ENCODE results near the gene CDH4.

The CDH4 gene

GRCh38 chr20:61933951-61934715, 682.1 kb downstream of the CDH4 start:
- Histone ChIP-seq H3K27me3 (ENCODE audit: insufficient read depth, low read length, poor library complexity) (no peaks in the 10 kb centered on the region), H3K9ac (ENCODE audit: low read length) (no peak overlapping the region), H3K4me3 (ENCODE audit: low read length) (no peak overlapping the region), H2BK15ac (replicated peaks; ENCODE audit: low read depth) (no peak overlapping the region), H2AK5ac (ENCODE audit: low read length) (no peak overlapping the region), H3K4me2 (ENCODE audit: low read length) (no peak overlapping the region), H3K27ac (ENCODE audit: low read depth, low read length) (no peak overlapping the region), H3K18ac (ENCODE audit: low read length) (no peak overlapping the region), H2BK5ac (ENCODE audit: low read length) (no peak overlapping the region), H3K23ac (ENCODE audit: low read length) (no peak overlapping the region), H3K36me3 (ENCODE audit: control insufficient read depth, insufficient read depth, low read length) (no peaks in the 10 kb centered on the region), H3K79me1 (ENCODE audit: low read length) (no peaks in the 10 kb centered on the region), H3K56ac (ENCODE audit: low read length) (no peak overlapping the region), H3K4ac (ENCODE audit: low read depth, low read length) (no peak overlapping the region), H3K4me1 (ENCODE audit: control insufficient read depth, low read depth, low read length) (no peaks in the 10 kb centered on the region), H3K79me2 (ENCODE audit: control insufficient read depth, insufficient read depth, low read length) (no peaks in the 10 kb centered on the region), H2BK120ac (ENCODE audit: low read depth, low read length) (no peak overlapping the region), H4K5ac (ENCODE audit: low read length) (no peak overlapping the region), H4K8ac (ENCODE audit: low read depth, low read length) (no peak overlapping the region)
- peak; percentile 46 for DNase-seq
- no CpG with 5 or more reads among the region's 36 CpGs for WGBS (ENCODE audit: extremely low coverage, insufficient coverage, low lambda C conversion rate)

- H3K79me1 ChIP-seq (ENCODE audit: low read length) = no peaks in the 10 kb centered on the region
- H3K56ac ChIP-seq (ENCODE audit: low read length) = no peak overlapping the region
- no peak overlapping the region for H2BK15ac ChIP-seq (replicated peaks; ENCODE audit: low read depth)
- peak; percentile 39 for DNase-seq
- H4K8ac ChIP-seq (ENCODE audit: low read depth, low read length) = no peak overlapping the region
- no peaks in the 10 kb centered on the region for H3K36me3 ChIP-seq (ENCODE audit: control insufficient read depth, insufficient read depth, low read length)
- WGBS (ENCODE audit: extremely low coverage, insufficient coverage, low lambda C conversion rate) = no CpG with 5 or more reads among the region's 24 CpGs
- H4K5ac ChIP-seq (ENCODE audit: low read length) = no peak overlapping the region
- no peak overlapping the region for H3K4me2 ChIP-seq (ENCODE audit: low read length)
- no peak overlapping the region for H3K4me3 ChIP-seq (ENCODE audit: low read length)
- H2BK5ac ChIP-seq (ENCODE audit: low read length) = no peak overlapping the region
- no peaks in the 10 kb centered on the region for H3K4me1 ChIP-seq (ENCODE audit: control insufficient read depth, low read depth, low read length)
- no peak overlapping the region for H3K4ac ChIP-seq (ENCODE audit: low read depth, low read length)
- no peak overlapping the region for H2AK5ac ChIP-seq (ENCODE audit: low read length)
- H3K9ac ChIP-seq (ENCODE audit: low read length) = no peak overlapping the region
- no peaks in the 10 kb centered on the region for H3K27me3 ChIP-seq (ENCODE audit: insufficient read depth, low read length, poor library complexity)
- no peak overlapping the region for H3K23ac ChIP-seq (ENCODE audit: low read length)
- H3K79me2 ChIP-seq (ENCODE audit: control insufficient read depth, insufficient read depth, low read length) = no peaks in the 10 kb centered on the region
- H3K18ac ChIP-seq (ENCODE audit: low read length) = no peak overlapping the region
- H3K27ac ChIP-seq (ENCODE audit: low read depth, low read length) = no peak overlapping the region
- H2BK120ac ChIP-seq (ENCODE audit: low read depth, low read length) = no peak overlapping the region
Observed at GRCh38 chr20:61934716-61935530, 682.9 kb downstream of the CDH4 start.

GRCh38 chr20:61935926-61936700, 684.1 kb downstream of the CDH4 start:
- no peak overlapping the region for H3K23ac ChIP-seq (ENCODE audit: low read length)
- no peak overlapping the region for H3K9ac ChIP-seq (ENCODE audit: low read length)
- H4K5ac ChIP-seq (ENCODE audit: low read length) = no peak overlapping the region
- no peak overlapping the region for H2AK5ac ChIP-seq (ENCODE audit: low read length)
- no peak overlapping the region for H3K56ac ChIP-seq (ENCODE audit: low read length)
- H3K79me1 ChIP-seq (ENCODE audit: low read length) = no peaks in the 10 kb centered on the region
- no peak overlapping the region for H3K27ac ChIP-seq (ENCODE audit: low read depth, low read length)
- H3K4me3 ChIP-seq (ENCODE audit: low read length) = no peak overlapping the region
- no peak overlapping the region for H2BK15ac ChIP-seq (replicated peaks; ENCODE audit: low read depth)
- no peaks in the 10 kb centered on the region for H3K4me1 ChIP-seq (ENCODE audit: control insufficient read depth, low read depth, low read length)
- H3K27me3 ChIP-seq (ENCODE audit: insufficient read depth, low read length, poor library complexity) = no peaks in the 10 kb centered on the region
- H3K18ac ChIP-seq (ENCODE audit: low read length) = no peak overlapping the region
- no peak overlapping the region for H4K8ac ChIP-seq (ENCODE audit: low read depth, low read length)
- no peak overlapping the region for H2BK120ac ChIP-seq (ENCODE audit: low read depth, low read length)
- WGBS (ENCODE audit: extremely low coverage, insufficient coverage, low lambda C conversion rate) = no CpG with 5 or more reads among the region's 14 CpGs
- no peaks in the 10 kb centered on the region for H3K36me3 ChIP-seq (ENCODE audit: control insufficient read depth, insufficient read depth, low read length)
- no peak for DNase-seq
- no peak overlapping the region for H2BK5ac ChIP-seq (ENCODE audit: low read length)
- no peak overlapping the region for H3K4me2 ChIP-seq (ENCODE audit: low read length)
- no peak overlapping the region for H3K4ac ChIP-seq (ENCODE audit: low read depth, low read length)
- H3K79me2 ChIP-seq (ENCODE audit: control insufficient read depth, insufficient read depth, low read length) = no peaks in the 10 kb centered on the region

DNA sequence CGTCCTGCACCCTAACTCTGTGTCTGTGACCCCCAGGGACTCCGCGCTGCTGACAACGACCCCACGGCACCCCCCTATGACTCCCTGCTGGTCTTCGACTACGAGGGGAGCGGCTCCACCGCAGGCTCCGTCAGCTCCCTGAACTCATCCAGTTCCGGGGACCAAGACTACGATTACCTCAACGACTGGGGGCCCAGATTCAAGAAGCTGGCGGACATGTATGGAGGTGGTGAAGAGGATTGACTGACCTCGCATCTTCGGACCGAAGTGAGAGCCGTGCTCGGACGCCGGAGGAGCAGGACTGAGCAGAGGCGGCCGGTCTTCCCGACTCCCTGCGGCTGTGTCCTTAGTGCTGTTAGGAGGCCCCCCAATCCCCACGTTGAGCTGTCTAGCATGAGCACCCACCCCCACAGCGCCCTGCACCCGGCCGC, 684.7 kb downstream of the CDH4 start:
- no peak overlapping the region for H3K9ac ChIP-seq (ENCODE audit: low read length)
- no peak overlapping the region for H3K4me2 ChIP-seq (ENCODE audit: low read length)
- no peaks in the 10 kb centered on the region for H3K4me1 ChIP-seq (ENCODE audit: control insufficient read depth, low read depth, low read length)
- H4K8ac ChIP-seq (ENCODE audit: low read depth, low read length) = no peak overlapping the region
- H2AK5ac ChIP-seq (ENCODE audit: low read length) = no peak overlapping the region
- H3K79me2 ChIP-seq (ENCODE audit: control insufficient read depth, insufficient read depth, low read length) = no peaks in the 10 kb centered on the region
- no peak overlapping the region for H2BK15ac ChIP-seq (replicated peaks; ENCODE audit: low read depth)
- no peak overlapping the region for H3K56ac ChIP-seq (ENCODE audit: low read length)
- no CpG with 5 or more reads among the region's 29 CpGs for WGBS (ENCODE audit: extremely low coverage, insufficient coverage, low lambda C conversion rate)
- no peak overlapping the region for H3K18ac ChIP-seq (ENCODE audit: low read length)
- H3K4me3 ChIP-seq (ENCODE audit: low read length) = no peak overlapping the region
- no peak overlapping the region for H3K23ac ChIP-seq (ENCODE audit: low read length)
- H4K5ac ChIP-seq (ENCODE audit: low read length) = no peak overlapping the region
- H3K79me1 ChIP-seq (ENCODE audit: low read length) = no peaks in the 10 kb centered on the region
- H3K27me3 ChIP-seq (ENCODE audit: insufficient read depth, low read length, poor library complexity) = no peaks in the 10 kb centered on the region
- H2BK5ac ChIP-seq (ENCODE audit: low read length) = no peak overlapping the region
- H3K27ac ChIP-seq (ENCODE audit: low read depth, low read length) = no peak overlapping the region
- no peak for DNase-seq
- no peak overlapping the region for H3K4ac ChIP-seq (ENCODE audit: low read depth, low read length)
- no peak overlapping the region for H2BK120ac ChIP-seq (ENCODE audit: low read depth, low read length)
- no peaks in the 10 kb centered on the region for H3K36me3 ChIP-seq (ENCODE audit: control insufficient read depth, insufficient read depth, low read length)

DNA sequence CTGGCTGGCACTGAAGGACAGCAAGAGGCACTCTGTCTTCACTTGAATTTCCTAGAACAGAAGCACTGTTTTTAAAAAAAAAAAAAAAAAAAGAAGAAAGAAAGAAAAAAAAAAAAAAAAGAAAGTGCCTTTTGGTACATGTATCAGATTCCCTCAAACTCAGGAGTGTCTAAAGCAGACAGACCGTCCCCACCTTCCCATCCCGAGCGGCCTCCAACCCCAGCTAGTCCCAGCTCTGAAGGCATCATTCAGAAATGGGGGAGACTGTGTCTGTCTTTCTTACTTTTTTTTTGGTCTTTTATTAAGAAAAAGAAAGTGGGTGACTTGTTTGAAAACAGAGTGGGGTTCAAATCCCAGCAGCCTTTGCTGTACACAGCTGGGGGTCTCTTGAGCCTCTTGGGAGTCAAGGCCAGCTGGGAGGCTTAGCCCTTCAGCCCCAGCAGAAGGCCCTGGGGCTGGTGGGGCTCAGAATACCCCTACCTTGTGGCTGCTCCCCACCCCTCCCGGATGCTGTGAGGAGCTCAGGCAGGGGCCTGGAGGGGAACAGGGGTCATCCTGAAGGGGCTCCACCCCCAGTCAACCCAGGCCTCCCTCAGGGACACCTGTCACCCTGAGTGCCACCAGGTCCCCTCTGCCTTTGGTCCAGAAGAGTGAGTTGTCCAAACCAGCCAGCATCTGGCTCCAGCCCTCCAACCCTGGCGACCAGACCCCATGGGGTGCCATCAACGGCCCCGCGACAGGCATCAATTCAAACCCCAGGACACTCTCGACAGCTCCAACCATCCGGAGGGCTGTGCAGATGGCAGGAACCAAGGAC, 685.3 kb downstream of the CDH4 start:
- Histone ChIP-seq H3K4me2 (ENCODE audit: low read length) (no peak overlapping the region), H3K4ac (ENCODE audit: low read depth, low read length) (no peak overlapping the region), H3K23ac (ENCODE audit: low read length) (no peak overlapping the region), H3K27me3 (ENCODE audit: insufficient read depth, low read length, poor library complexity) (no peaks in the 10 kb centered on the region), H3K4me1 (ENCODE audit: control insufficient read depth, low read depth, low read length) (no peaks in the 10 kb centered on the region), H2BK5ac (ENCODE audit: low read length) (no peak overlapping the region), H3K18ac (ENCODE audit: low read length) (no peak overlapping the region), H3K27ac (ENCODE audit: low read depth, low read length) (no peak overlapping the region), H4K5ac (ENCODE audit: low read length) (no peak overlapping the region), H4K8ac (ENCODE audit: low read depth, low read length) (no peak overlapping the region), H3K79me2 (ENCODE audit: control insufficient read depth, insufficient read depth, low read length) (no peaks in the 10 kb centered on the region), H3K56ac (ENCODE audit: low read length) (no peak overlapping the region), H3K9ac (ENCODE audit: low read length) (no peak overlapping the region), H3K4me3 (ENCODE audit: low read length) (no peak overlapping the region), H2BK15ac (replicated peaks; ENCODE audit: low read depth) (no peak overlapping the region), H3K36me3 (ENCODE audit: control insufficient read depth, insufficient read depth, low read length) (no peaks in the 10 kb centered on the region), H2AK5ac (ENCODE audit: low read length) (no peak overlapping the region), H3K79me1 (ENCODE audit: low read length) (no peaks in the 10 kb centered on the region), H2BK120ac (ENCODE audit: low read depth, low read length) (no peak overlapping the region)
- WGBS (ENCODE audit: extremely low coverage, insufficient coverage, low lambda C conversion rate) = no CpG with 5 or more reads among the region's 10 CpGs
- no peak for DNase-seq

Data from mesendoderm (in vitro differentiated cells).